GM18868 (cell line): Measurements from ENCODE around the gene GMPPB.
"Not testable (repeated sequence)": the region's sequence is repeated elsewhere in the genome, so short reads cannot be mapped to it uniquely, and the experiment has no call there.

Source experiments
- ATAC-seq: cut with Tn5 transposase; IDR thresholded peaks from one replicate; pipeline ENCODE4 v1.9.1; 2021; ENCODE audit warnings: mild to moderate bottlenecking, moderate library complexity; ENCODE audit not compliant: unreplicated experiment

The GMPPB gene

DNA sequence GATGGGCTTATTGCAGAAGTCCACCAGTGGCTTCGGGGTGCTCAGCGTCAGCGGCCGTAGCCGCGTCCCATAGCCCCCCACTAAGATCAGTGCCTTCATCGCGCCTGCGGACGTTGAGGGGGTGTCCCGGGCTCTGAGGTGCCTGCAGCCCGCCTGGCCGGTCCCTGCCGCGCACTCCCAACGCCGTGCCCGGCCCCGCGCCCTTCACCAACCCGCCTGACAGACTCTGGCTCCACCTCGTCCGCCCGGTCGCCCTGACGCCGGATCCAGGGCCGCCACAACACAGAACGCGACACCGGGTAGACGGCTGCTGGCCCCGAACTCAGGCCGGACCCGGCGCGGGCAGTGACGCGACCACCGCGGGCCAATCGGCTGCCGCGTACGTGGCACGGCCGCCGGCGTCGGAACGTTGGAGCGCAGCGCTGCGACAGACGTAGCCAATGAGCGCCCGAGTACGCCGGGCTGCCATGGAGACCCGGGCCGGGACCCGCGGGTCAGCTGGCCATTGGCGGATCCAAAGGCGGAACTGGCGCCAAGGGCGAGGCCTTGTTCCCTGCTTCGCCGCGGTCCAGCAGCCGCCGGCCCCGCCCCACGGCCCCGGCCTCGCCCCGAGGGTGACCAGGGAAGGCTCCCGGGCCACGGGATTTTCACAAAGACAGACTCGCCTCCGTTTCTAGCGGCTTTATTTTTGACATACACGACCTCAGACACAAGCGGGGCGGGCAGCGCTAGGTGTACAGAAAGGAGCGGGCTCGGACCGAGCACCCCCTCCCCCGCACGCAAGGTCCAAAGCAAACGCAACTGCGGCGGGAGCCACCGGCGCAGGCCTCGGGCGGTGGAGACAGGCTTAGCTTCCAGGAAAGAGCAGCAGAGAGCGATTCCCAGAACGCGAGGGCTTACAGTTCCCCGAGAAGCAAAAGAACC lies at the start of gene GMPPB:
Gene GMPPB (minus strand): TSS at position 324 of the 924 bp plus-strand sequence. CDS start 225 bp downstream, at position 99.
- peak; percentile 79 for ATAC-seq

DNA sequence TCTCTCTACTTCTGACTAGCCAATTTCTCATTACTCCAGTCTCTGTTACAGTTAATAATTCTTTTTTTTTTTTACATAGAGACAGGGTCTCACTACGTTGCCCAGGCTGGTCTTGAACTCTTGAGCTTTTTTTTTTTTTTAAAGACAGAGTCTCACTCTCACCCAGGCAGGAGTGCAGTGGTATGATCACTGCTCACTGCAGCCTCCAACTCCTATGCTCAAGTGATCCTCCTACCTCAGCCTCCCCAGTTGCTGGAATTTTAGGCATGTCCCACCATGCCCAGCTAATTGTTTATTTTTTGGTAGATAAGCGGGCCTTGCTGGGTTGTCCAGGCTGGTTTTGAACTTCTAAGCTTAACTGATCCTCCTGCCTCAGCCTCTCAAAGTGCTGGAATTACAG lies 49.0 kb upstream of the GMPPB start:
- no peak for ATAC-seq

DNA sequence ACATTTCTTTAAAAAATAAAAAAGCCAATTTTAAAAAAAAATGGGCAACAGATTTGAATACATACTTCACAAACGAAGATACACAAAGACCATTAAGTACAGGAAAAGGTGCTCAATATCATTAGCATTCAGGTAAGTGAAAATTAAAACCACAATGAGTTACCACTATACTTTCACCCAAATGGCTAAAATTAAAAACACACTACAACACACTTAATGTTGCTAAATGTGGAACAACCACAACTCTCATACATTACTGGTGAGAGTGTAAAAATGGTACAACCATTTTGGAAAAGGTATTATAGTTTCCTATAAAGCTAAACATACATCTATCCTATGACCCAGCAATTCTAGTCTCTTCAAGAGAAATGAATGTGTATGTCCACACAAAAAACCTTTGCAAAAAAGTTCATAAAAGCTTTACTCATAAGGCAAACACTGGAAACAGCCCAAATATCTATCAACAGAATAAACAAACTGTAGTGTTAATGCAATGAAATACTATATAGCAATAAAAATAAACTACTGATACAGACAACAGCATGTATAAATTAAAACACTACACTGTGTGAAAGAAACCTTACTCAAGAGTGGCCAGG lies 47.7 kb upstream of the GMPPB start:
- ATAC-seq: no peak

DNA sequence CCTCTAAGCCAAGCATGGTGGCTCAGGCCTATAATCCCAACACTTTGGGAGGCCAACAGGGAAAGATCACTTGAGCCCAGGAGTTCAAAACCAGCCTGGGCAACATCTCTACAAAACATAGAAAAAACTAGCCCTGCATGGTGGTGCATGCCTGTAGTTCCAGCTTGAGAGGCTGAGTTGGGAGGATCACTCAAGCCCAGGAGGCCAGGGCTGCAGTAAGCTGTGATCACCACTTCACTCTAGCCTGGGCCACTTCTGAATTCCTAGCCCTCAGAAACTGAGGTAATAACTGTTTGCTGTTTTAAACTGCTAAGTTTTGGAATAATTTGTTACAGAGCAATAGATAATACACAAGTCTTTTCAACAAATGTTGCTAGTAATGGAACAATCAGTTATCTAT lies 46.2 kb upstream of the GMPPB start:
- no peak for ATAC-seq

DNA sequence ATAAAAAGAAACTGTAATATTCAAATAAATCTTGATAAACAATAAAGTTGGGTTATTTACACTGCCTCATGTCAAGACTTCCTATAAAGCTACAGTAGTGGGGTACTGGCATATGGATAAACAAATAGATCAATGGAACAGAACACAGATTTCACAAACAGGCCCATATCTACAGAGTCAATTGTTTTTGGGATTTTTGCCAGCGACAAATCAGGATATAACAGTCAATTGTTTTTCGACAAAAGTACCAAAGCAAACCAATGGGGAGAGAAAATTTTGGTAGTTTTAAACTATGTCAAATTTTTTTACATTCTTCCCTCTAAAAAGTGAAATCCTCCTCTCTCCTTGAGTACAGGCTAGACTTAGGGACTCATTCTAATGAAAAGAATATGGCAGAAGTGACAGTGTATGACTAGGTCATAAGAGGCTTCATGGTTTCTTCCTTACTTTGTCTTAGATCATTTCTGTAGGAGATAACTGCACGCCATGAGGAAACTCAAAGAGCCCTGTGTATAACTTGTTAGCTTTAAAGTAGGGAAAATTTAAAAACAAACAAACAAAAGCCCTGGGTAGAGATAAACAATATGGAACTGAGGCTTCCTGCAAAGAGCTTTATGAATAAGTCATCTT lies 45.6 kb upstream of the GMPPB start:
- ATAC-seq: no peak

DNA sequence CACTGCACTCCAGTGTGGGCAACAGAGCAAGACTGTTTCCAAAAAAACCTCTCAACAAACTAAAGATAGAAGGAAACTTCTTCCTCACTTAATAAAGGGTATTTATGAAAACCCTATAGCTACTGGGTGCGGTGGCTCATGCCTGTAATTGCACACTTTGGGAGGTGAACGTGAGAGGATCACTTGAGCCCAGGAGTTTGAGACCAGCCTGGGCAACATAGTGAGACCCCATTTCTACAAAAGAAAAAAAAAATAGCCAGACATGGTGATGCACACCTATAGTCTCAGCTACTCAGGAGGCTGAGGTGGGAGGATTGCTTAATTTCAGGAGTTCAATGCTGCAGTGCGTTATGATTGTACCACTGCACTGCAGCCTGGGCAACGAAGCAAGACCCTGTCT lies 40.2 kb upstream of the GMPPB start:
- no peak for ATAC-seq

DNA sequence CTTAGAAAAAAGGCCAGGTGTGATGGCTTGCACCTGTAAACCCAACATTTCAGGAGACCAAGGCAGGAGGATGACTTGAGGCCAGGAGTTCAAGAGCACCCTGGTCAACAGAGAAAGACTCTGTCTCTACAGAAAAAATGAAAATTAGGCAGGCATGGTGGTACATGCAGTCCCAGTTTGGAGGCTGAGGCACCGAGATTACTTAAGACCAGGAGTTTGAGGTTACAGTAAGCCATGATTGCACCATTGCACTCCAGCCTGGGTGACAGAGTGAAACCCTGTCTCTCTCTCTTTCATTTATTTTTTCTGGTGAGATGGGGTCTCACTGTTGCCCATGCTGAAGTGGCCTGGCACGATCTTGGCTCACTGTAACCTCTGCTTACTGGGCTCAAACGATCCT lies 37.9 kb upstream of the GMPPB start:
- no peak for ATAC-seq

DNA sequence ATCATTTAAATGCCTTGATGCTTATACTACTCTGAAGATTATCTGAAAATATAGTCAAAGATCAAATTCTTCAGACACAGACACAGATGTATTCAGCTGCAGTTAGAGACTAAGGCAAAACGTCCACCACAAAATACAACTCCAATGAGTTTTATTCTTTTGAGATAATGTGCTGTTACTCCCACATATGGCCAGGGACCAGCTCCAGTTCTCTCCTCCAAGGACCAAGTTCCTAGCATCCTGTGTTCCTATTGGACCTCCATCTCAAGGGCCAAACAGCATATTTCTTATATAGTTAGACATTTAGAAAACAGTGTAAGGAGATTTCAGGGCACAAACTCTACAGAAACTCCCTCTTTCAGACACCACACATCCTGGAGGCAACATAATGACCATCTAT lies 35.5 kb upstream of the GMPPB start:
- no peak for ATAC-seq

DNA sequence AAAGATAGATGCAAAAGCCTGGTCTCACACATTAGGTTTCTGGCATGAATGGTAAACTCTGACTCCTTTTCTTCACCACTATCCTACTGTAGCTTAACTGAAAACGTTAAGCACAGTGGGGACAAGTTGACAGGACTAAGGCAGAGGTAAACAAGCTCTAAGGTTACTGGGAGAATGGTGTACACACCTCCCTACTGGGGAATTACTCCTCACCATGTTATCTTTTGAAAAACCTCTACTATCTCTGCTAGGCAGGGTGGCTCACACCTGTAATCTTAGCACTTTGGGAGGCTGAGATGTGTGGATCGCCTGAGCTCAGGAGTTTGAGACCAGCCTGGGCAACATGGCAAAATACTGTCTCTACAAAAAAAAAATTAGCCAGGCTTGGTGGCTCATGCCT lies 33.4 kb upstream of the GMPPB start:
- ATAC-seq: no peak

DNA sequence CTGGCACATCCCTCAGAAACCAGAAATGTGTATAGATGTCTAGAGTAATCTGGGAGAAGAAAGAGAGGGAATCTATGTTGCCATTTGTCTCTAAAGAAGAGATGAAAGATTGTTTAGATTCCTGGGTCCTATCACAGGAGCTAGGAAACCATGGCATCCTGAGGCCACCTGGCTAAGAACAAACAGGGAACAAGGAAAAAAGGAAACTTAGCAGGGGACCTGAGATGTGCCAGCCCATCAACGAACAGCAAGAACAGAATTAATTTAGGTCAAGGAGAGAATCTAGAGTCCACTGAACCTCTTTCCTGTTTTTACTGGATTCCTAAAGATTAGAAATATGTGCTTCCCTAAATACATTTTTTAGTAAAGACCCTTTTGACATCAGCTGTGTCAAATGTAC lies 32.3 kb upstream of the GMPPB start:
- ATAC-seq: no peak

DNA sequence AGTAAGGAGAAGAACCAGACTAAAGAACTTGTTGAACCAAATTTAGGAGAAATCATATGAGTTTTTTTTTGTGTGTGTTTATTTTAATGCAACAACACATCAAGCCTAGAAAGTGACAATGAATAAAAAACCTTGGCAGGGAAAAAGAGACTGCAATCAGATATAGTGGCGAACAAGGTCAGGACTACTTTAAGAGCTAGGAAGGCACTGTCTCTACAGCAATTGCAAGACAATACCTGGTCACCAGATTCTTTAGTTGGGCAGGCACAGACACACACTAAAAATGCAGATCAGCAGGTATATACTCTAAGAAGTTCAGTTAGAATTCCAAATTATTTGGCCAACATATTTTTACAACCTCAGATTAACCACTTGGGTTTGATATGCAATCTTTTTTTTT lies 30.8 kb upstream of the GMPPB start:
- ATAC-seq: no peak

DNA sequence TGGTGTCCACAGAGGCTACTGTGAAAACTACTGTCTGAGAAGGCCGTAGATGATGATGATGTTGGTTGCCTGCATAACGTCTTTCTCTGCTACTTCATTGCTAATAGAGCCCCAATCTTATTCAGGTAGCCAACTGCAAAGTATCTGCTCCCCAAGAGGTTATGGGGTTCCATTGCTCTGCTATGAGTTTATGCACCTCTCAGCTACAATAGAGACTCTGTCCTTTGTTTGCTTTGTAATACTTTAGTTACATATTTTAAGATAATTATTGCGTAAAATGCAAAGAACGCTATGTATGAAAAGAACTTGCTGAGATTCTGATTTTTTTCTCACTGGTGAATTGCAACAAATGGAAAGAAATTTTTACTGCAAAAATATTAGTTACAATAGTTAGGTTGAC lies 27.8 kb upstream of the GMPPB start:
- no peak for ATAC-seq

DNA sequence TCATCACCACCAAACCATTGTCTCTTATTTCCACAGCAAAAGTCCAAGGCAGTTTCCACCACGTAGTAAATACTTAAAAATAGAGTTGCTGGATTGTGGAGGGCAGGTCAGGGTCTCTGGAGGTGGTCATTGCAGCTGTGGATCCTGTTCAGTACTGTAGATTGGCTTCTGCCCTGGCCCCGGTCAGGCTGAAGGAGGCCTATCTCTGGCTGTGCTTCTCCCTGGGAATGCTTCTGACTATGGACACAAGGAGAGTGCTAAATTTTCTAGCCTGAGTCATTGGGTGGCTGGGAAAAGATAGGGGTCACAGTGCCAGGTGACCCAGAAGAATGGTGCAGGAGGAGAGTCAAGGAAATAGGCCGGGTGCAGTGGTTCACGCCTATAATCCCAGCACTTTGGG lies 26.3 kb upstream of the GMPPB start:
- no peak for ATAC-seq

DNA sequence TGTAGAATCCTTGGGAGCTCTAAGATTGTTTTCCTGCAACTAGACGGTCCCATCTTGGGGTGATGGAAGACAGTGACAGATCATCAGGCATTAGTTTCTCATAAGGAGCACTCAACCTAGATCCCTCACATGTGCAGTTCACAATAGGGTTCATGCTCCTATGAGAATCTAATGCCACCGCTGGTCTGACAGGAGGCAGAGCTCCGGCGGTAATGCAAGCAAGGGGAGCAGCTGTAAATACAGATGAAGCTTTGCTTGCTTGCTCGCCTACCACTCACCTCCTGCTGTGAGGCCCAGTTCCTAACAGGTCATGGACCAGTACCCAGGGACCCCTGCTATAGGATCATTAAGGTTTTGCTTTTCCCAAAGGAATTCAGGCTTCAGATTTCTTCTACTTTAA lies 25.1 kb upstream of the GMPPB start:
- not testable (repeated sequence) for ATAC-seq

DNA sequence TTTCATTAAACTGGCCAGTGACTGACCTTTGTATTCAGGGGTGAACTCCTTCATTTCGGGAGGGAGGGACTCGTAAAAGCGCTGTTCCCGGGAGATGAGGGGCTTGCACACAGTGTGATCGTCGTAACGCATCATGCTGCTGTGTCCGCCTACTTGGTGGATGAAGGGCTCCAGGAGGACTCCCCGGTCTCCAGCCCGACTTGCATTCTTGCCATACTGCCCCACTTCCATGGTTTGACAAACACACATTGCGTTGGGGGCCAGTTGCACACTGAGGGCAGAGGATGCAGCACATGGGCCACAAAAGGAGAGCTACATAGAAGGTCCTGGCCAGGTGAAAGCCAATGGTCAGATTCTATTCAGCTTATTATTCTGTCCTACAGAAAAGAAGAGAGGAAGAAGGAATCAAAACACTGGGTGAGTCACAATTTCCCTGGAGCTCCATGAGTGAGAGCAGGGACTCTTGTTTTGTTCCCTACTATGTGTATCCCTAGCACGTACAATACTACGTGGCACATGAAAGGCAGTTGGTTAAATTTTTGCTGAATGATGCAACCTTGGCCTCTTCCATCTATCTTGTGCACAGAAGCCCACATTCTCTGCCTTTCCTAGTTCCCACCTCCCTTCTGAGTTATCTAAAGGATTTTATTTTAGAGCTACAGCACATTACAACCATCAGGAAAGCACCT lies 24.2 kb upstream of the GMPPB start:
- ATAC-seq: no peak

DNA sequence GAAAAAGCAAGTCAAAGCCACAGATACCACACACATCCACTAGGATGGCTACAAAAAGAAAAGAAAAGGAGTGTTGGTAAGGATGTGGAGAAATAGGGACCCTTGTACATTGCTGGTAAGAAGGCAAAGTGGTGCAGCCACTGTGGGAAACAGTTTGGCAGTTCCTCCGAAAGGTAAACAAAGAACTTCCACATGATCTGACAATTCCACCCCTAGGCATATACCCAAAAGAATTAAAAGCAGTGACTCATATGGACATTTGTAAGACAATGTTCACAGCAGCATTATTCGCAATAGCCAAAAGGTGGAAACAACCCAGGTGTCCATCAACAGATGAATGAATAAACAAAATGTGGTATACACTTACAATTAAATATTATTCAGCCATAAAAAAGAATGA lies 22.2 kb upstream of the GMPPB start:
- ATAC-seq: no peak

DNA sequence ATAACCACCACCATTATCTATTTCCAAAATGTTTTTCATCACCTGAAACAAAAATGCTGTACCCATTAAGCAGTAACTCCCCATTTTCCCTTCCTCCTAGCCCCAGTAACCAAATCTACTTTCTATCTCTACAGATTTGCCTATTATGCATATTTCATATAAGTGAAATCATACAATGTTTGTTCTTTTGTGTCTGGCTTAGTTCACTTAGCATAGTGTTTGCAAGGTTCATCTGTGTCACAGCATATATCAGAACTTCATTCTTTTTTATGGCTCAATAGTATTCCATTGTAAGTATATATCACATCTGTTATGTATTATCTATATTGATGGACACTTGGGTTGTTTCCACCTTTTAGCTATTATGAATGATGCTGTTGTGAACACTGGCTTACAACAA lies 16.7 kb upstream of the GMPPB start:
- no peak for ATAC-seq

DNA sequence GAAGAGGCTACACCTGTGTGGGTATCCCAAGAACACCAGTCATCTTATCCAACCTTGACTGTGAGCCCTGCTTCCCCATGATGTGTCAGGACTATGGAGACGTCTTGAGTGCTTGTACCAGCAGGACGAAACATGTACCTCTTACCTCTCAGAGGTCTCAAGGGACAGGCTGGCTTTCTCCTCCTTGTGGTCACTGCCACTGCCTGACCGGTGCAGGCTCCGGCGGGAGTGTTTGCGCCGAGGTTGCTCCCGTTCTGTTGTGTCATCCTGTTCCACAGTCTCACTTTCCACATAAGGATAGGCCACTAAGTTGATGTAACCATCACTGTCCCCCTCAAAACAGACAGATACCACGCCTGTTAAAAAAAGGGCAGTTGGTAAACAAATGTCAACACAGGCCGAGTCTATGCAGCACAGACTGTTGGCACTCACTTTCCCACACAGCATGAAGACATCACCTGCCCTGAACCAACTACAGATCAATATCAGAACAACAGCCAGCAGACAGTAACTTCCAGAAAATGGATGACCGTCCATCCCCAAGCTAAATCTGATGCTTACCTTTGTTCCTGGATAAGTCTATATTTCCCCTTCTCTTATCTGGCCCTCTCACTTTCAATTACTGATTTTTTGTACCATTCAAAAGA lies 14.4 kb upstream of the GMPPB start:
- ATAC-seq: no peak

DNA sequence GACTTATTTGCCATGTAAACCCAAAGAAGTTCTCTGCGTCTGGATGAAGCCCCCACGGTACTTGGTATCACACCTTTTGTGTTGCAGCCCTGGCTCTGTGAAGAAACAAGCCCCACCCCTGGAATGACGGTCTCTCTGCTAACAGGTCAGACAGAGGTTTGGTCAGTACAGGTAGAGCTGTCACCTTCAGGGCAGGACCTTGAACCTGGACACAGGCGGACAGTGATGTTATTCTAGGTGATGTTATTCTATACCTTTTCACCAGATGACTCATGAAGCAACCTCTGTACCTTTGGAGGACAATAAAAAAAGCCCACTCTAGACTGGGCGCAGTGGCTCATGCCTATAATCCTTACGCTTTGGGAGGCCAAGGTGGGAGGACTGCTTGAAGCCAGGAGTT lies 11.0 kb upstream of the GMPPB start:
- no peak for ATAC-seq

DNA sequence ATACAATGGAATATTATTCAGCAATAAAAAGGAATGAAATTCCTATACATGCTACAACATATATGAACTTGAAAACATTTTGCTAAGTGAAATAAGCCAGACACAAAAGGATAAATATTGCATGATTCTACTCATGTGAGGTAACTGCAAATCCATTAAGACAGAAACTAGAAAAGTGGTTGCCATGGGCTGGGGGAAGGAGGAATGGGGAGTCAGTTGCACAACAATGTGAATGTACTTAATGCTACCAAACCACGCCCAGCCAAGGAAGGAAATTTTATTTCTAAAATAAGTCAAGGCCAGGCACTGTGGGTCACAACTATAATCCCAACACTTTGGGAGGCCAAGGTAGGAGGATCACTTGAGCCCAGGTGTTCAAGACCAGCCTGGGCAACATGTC lies 9.8 kb upstream of the GMPPB start:
- no peak for ATAC-seq

DNA sequence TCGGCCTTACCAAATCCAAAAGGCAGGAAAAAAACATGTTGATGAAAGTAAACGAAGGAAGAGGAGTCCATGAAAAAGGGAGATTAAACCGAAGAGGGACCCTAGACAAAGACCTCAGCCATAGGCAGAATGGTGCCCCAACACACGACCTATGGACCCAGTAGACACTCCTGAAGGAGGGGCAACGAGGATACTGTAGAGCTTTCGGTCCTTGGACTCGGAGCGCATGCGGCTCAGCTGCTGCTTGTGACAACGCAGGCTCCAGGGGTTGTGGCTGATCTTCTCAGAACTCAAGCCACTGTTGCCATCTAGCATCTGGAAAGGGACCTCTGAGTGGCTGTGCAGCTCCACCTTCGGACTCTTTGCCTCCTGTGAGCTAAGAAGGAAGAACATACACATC lies 8.8 kb upstream of the GMPPB start:
- no peak for ATAC-seq
